ENCODE measurements around the gene CDHR2. TPM values are rescaled to one million over a fixed set of nuclear protein-coding genes. Genes with fewer than 3 reads are reported as not detected.

Gene CDHR2
- total RNA-seq, 1 donor from 2014 or later: 0.08 TPM

GRCh38 chr5:176616511-176616910, 67.4 kb downstream of the CDHR2 start:
- no peaks in the 10 kb centered on the region for H3K36me3 Mint-ChIP-seq (ENCODE audit: low read depth)
- intact Hi-C loops (cut with micrococcal nuclease): no loop called here
- no peak overlapping the region for H3K27ac Mint-ChIP-seq
- H3K4me3 Mint-ChIP-seq: no peak overlapping the region
- no peaks in the 10 kb centered on the region for H3K9me3 Mint-ChIP-seq
- peaks cover 69% of the 10 kb centered on the region for H3K27me3 Mint-ChIP-seq (ENCODE audit: insufficient read depth)
- peaks cover 10% of the 10 kb centered on the region for H3K4me1 Mint-ChIP-seq (ENCODE audit: low read depth)
- DNase-seq (ENCODE audit: low spot score): no peak

GRCh38 chr5:176618783-176619182, 69.6 kb downstream of the CDHR2 start:
- H3K27ac Mint-ChIP-seq: no peak overlapping the region
- DNase-seq (ENCODE audit: low spot score): no peak
- peaks cover 7% of the 10 kb centered on the region for H3K4me1 Mint-ChIP-seq (ENCODE audit: low read depth)
- H3K4me3 Mint-ChIP-seq: no peak overlapping the region
- intact Hi-C loops (cut with micrococcal nuclease): loop anchor here (1.0 kb wide), 4 partner anchors 7 to 44 kb away; partner anchors contain the start of genes EIF4E1B, SNCB and TSPAN17
- no peaks in the 10 kb centered on the region for H3K9me3 Mint-ChIP-seq
- H3K27me3 Mint-ChIP-seq (ENCODE audit: insufficient read depth): peaks cover 63% of the 10 kb centered on the region
- no peaks in the 10 kb centered on the region for H3K36me3 Mint-ChIP-seq (ENCODE audit: low read depth)

GRCh38 chr5:176619203-176619568, 70.0 kb downstream of the CDHR2 start:
- Mint-ChIP-seq H3K27ac (no peak overlapping the region), H3K27me3 (ENCODE audit: insufficient read depth) (peaks cover 67% of the 10 kb centered on the region), H3K9me3 (no peaks in the 10 kb centered on the region), H3K36me3 (ENCODE audit: low read depth) (no peaks in the 10 kb centered on the region), H3K4me1 (ENCODE audit: low read depth) (peaks cover 7% of the 10 kb centered on the region), H3K4me3 (no peak overlapping the region)
- intact Hi-C loops (cut with micrococcal nuclease): loop anchor here (1.0 kb wide), 4 partner anchors 8 to 45 kb away; partner anchors contain the start of genes EIF4E1B, SNCB and TSPAN17
- peak; percentile 75 for DNase-seq (ENCODE audit: low spot score)

- intact Hi-C loops (cut with micrococcal nuclease): loop anchor here (1.0 kb wide), 4 partner anchors 8 to 45 kb away; partner anchors contain the start of genes EIF4E1B, SNCB and TSPAN17
- Mint-ChIP-seq H3K4me1 (ENCODE audit: low read depth) (peaks cover 7% of the 10 kb centered on the region), H3K27me3 (ENCODE audit: insufficient read depth) (peaks cover 65% of the 10 kb centered on the region)
These were observed 70.6 kb downstream of the CDHR2 start for GRCh38 chr5:176619569-176620332.

DNA sequence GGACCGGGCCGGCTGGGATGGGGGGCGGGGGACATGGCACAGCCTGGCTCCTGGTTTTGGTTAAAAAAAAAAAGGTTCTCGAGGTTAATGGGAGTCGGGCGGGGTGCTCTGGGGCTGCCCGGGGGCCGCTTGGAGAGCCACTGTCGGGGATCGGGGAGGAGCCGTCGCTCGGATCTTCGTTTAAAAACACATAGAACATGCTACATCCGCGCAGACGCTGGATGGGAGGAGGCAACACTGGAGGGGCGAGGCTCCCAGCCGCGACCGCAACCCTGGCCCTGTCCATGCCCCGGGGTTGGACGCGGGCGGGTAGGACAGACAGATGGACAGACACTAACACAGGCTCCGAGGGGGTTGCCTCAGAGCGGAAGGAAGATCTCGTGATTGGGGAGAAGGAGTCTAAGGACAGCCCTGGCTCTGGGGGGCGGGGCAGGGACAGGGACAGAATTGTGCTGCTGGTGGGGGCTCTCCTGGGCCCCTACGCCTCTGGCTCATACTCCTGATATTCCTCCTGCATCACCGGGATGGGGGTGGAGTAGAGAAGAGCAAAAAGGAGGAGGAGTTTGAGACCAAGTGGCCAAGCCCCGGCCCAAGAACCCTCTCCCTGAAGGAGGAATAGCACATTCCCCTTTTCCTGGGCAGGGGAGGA, 71.3 kb downstream of the CDHR2 start:
- peak overlapping the region; percentile 53 for H3K4me3 Mint-ChIP-seq
- intact Hi-C loops (cut with micrococcal nuclease): no loop called here
- no peaks in the 10 kb centered on the region for H3K36me3 Mint-ChIP-seq (ENCODE audit: low read depth)
- peaks cover 66% of the 10 kb centered on the region for H3K27me3 Mint-ChIP-seq (ENCODE audit: insufficient read depth)
- DNase-seq (ENCODE audit: low spot score): no peak
- H3K4me1 Mint-ChIP-seq (ENCODE audit: low read depth): peaks cover 7% of the 10 kb centered on the region
- H3K27ac Mint-ChIP-seq: no peak overlapping the region
- H3K9me3 Mint-ChIP-seq: no peaks in the 10 kb centered on the region

More at GRCh38 chr5:176619569-176620332, 70.6 kb downstream of the CDHR2 start:
- no peaks in the 10 kb centered on the region for H3K9me3 Mint-ChIP-seq
- peak overlapping the region; percentile 53 for H3K4me3 Mint-ChIP-seq
- no peaks in the 10 kb centered on the region for H3K36me3 Mint-ChIP-seq (ENCODE audit: low read depth)
- H3K27ac Mint-ChIP-seq: no peak overlapping the region
- no peak for DNase-seq (ENCODE audit: low spot score)

GRCh38 chr5:176621661-176622079, 72.5 kb downstream of the CDHR2 start:
- Mint-ChIP-seq H3K4me3 (no peak overlapping the region), H3K27ac (no peak overlapping the region), H3K4me1 (ENCODE audit: low read depth) (peaks cover 7% of the 10 kb centered on the region), H3K27me3 (ENCODE audit: insufficient read depth) (peaks cover 63% of the 10 kb centered on the region), H3K36me3 (ENCODE audit: low read depth) (no peaks in the 10 kb centered on the region), H3K9me3 (no peaks in the 10 kb centered on the region)
- no peak for DNase-seq (ENCODE audit: low spot score)
- intact Hi-C loops (cut with micrococcal nuclease): no loop called here

- DNase-seq (ENCODE audit: low spot score): no peak
- Mint-ChIP-seq H3K4me1 (ENCODE audit: low read depth) (peaks cover 7% of the 10 kb centered on the region), H3K9me3 (no peaks in the 10 kb centered on the region), H3K36me3 (ENCODE audit: low read depth) (no peaks in the 10 kb centered on the region), H3K4me3 (no peak overlapping the region), H3K27me3 (ENCODE audit: insufficient read depth) (peaks cover 63% of the 10 kb centered on the region), H3K27ac (no peak overlapping the region)
- intact Hi-C loops (cut with micrococcal nuclease): no loop called here
These were observed 75.0 kb downstream of the CDHR2 start for GRCh38 chr5:176624142-176624541.

DNA sequence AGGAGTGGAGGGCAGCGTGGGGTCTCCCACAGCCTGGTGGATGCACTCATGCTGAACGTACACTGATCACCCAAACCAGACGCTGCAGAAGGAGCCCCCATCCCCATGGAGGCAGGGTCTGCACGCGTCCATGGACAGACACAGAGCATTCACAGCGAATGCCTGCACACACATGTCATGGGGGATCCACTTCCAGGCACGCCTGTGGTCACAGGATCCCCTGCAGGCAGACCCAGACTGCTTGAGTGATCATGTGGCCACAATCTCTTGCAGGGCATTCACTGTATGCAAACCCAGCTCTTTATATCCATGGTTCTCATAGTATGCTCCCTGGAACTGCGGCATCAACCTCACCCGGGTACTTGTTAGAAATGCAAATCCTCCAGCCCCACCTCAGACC, 75.8 kb downstream of the CDHR2 start:
- H3K4me3 Mint-ChIP-seq: no peak overlapping the region
- peaks cover 64% of the 10 kb centered on the region for H3K27me3 Mint-ChIP-seq (ENCODE audit: insufficient read depth)
- peaks cover 7% of the 10 kb centered on the region for H3K4me1 Mint-ChIP-seq (ENCODE audit: low read depth)
- DNase-seq (ENCODE audit: low spot score): no peak
- no peak overlapping the region for H3K27ac Mint-ChIP-seq
- no peaks in the 10 kb centered on the region for H3K9me3 Mint-ChIP-seq
- H3K36me3 Mint-ChIP-seq (ENCODE audit: low read depth): no peaks in the 10 kb centered on the region
- intact Hi-C loops (cut with micrococcal nuclease): no loop called here

- Mint-ChIP-seq H3K27me3 (ENCODE audit: insufficient read depth) (peaks cover 61% of the 10 kb centered on the region), H3K4me1 (ENCODE audit: low read depth) (peaks cover 2% of the 10 kb centered on the region), H3K9me3 (no peaks in the 10 kb centered on the region), H3K4me3 (no peak overlapping the region), H3K27ac (no peak overlapping the region), H3K36me3 (ENCODE audit: low read depth) (no peaks in the 10 kb centered on the region)
- DNase-seq (ENCODE audit: low spot score): no peak
- intact Hi-C loops (cut with micrococcal nuclease): no loop called here
These were observed 76.4 kb downstream of the CDHR2 start for GRCh38 chr5:176625512-176625911.

DNA sequence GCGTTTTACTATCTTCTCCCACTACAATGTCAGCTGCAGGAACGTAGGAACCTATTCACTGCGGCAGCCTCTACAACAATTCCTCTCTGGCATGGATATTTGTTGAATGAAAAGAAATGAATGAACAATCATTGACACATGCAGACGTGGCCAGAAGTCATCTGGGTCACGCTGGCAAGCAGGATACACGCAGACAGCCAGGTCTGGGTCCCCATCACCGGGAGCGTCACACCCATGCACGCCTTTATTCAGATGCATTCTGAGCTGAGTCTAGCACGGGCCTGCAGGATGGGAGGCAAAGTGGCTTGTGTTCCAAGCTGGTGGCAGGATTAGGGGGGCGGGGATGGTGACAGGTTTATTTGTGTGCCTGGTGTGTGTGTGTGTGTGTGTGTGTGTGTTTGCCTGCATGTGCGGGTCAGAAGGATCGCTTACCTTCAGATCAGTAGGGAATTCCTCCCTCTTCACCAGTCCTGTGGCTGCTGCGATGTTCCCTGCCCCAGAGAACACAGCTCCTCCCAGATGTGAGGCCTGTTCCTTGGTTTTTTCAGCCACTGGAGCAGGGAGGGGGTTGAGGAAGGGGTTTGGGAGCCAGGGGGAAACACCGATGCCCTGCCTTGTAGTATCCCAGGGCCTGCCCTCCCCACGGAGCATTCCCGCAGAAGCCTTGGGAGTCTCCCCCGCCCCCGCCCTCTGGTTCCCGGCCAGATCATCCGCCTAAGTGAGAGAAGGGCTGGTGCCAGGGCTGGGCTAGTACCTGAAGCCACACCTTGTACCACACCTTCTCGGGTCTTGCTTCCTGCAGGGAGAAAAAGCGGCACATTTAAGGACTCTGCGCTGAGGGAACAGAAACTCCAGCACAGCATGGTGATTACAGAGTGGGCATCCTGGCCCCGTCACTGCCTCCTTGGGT, 77.1 kb downstream of the CDHR2 start:
- H3K4me3 Mint-ChIP-seq: no peak overlapping the region
- no peak overlapping the region for H3K27ac Mint-ChIP-seq
- intact Hi-C loops (cut with micrococcal nuclease): no loop called here
- H3K9me3 Mint-ChIP-seq: no peaks in the 10 kb centered on the region
- peaks cover 6% of the 10 kb centered on the region for H3K4me1 Mint-ChIP-seq (ENCODE audit: low read depth)
- no peak for DNase-seq (ENCODE audit: low spot score)
- H3K27me3 Mint-ChIP-seq (ENCODE audit: insufficient read depth): peaks cover 65% of the 10 kb centered on the region
- H3K36me3 Mint-ChIP-seq (ENCODE audit: low read depth): no peaks in the 10 kb centered on the region

GRCh38 chr5:176626876-176627236, 77.7 kb downstream of the CDHR2 start:
- peaks cover 70% of the 10 kb centered on the region for H3K27me3 Mint-ChIP-seq (ENCODE audit: insufficient read depth)
- H3K4me3 Mint-ChIP-seq: no peak overlapping the region
- intact Hi-C loops (cut with micrococcal nuclease): no loop called here
- no peak overlapping the region for H3K27ac Mint-ChIP-seq
- DNase-seq (ENCODE audit: low spot score): no peak
- H3K9me3 Mint-ChIP-seq: no peaks in the 10 kb centered on the region
- H3K36me3 Mint-ChIP-seq (ENCODE audit: low read depth): no peaks in the 10 kb centered on the region
- peaks cover 6% of the 10 kb centered on the region for H3K4me1 Mint-ChIP-seq (ENCODE audit: low read depth)

DNA sequence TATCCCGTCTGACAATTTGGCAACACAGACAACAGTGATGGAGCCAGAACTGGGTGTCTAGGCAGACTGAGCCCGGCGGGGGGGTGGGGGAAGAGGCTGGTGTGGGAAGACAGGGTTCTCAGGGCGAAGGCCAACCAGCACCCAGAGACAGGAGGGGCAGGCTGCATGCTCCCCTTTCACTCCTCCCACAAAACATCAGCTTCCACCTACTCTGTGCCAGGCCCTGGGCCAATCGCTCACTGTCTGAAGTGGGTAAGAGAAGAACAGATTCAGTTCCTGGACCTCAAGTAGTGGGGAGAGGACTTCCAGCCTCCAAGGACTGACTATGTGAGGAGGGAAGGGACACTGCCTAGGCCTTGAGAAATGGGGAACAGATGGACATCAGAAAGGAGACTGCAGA, 78.4 kb downstream of the CDHR2 start:
- peaks cover 6% of the 10 kb centered on the region for H3K4me1 Mint-ChIP-seq (ENCODE audit: low read depth)
- intact Hi-C loops (cut with micrococcal nuclease): no loop called here
- no peak for DNase-seq (ENCODE audit: low spot score)
- no peaks in the 10 kb centered on the region for H3K9me3 Mint-ChIP-seq
- H3K27me3 Mint-ChIP-seq (ENCODE audit: insufficient read depth): peaks cover 70% of the 10 kb centered on the region
- H3K36me3 Mint-ChIP-seq (ENCODE audit: low read depth): no peaks in the 10 kb centered on the region
- no peak overlapping the region for H3K27ac Mint-ChIP-seq
- H3K4me3 Mint-ChIP-seq: no peak overlapping the region

Data from activated T-helper 1 cell treated with anti-CD3 and anti-CD28 coated beads, Interleukin-12 subunit alpha, Interleukin-12 subunit beta, Interleukin-2, Interleukin-4 antibody, amounts not matched to agents 30 ng/mL and 10 ng/mL and 1 ng/mL, durations not matched to agents 14 hours and 24 hours and 36 hours (primary cell).